ENCODE data around the gene SUN5. TPM values are rescaled to one million over a fixed set of nuclear protein-coding genes. Genes with fewer than 3 reads are reported as not detected.

Gene SUN5
- total and polyA plus RNA-seq, 4 donors: not detected

DNA sequence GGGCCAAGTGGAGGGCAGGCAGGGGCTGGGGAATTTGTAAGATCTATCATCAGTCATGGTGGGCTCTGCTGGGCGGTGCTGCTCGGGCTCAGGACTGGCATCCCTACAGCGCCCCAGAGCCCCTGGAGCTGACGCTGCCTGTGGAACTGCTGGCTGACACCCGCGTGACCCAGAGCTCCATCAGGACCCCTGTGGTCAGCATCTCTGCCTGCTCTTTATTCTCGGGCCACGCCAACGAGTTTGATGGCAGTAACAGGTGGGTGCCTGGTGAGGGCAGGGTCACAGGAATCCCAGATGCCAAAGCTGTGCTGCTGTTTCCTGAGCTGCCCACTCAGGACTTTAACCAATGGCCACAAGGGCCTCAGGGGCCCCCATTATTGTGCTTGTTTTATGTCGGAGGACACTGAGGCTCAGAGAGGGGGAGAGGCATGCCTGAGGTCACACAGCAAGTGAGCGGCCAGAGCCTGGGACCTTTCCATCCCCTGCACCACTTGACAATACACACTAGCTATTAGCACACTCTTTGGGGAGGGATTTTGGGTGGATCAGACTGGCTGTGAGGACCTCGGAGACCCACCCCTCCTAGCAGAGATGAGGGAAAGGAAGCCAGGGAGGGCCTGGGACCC, 9.6 kb upstream of the SUN5 start:
- no peaks in the 10 kb centered on the region for H3K36me3 ChIP-seq (ENCODE audit: control insufficient read depth in 4 of 4, insufficient read depth in 3 of 4, low read depth in 1 of 4, low read length in 3 of 4)
- no peak for DNase-seq (ENCODE audit: low spot score)
- H3K27me3 ChIP-seq (ENCODE audit: control insufficient read depth in 4 of 4, insufficient read depth in 4 of 4, low read length in 3 of 4): peaks cover 0 to 2% (median 0%) of the 10 kb centered on the region in 4 donors
- 76% methylated on average over 12 of the region's 12 CpGs for WGBS
- no peak overlapping the region for H3K9ac ChIP-seq (ENCODE audit: low read depth in 1 of 2, low read length in 2 of 2)
- H3K9me3 ChIP-seq (ENCODE audit: control insufficient read depth in 4 of 4, low read length in 3 of 4): no peaks in the 10 kb centered on the region
- H3K4me3 ChIP-seq (ENCODE audit: low read depth in 1 of 3, low read length in 3 of 3): no peak overlapping the region
- TF ChIP-seq SP1 (IDR thresholded peaks at IDR 0.05): no peak
- TF ChIP-seq REST (IDR thresholded peaks at IDR 0.05): no peak
- no peak for TF ChIP-seq RXRA (IDR thresholded peaks at IDR 0.05)
- TF ChIP-seq GABPA (IDR thresholded peaks at IDR 0.05 in 1 of 2, conservative IDR thresholded peaks at IDR 0.05 in 1 of 2): no peak
- no peak for TF ChIP-seq CTCF (IDR thresholded peaks at IDR 0.05; ENCODE audit: low read depth, low read length, missing input control)
- TF ChIP-seq TAF1 (conservative IDR thresholded peaks at IDR 0.05): no peak
- TF ChIP-seq HNF4A (conservative IDR thresholded peaks at IDR 0.05): no peak
- no peak for TF ChIP-seq FOXA2 (IDR thresholded peaks at IDR 0.05)
- no peak for TF ChIP-seq FOXA1 (IDR thresholded peaks at IDR 0.05)
- no peak for TF ChIP-seq NR2F2 (IDR thresholded peaks at IDR 0.05)
- TF ChIP-seq MAX (IDR thresholded peaks at IDR 0.05): no peak
- TF ChIP-seq, protein P1, sequence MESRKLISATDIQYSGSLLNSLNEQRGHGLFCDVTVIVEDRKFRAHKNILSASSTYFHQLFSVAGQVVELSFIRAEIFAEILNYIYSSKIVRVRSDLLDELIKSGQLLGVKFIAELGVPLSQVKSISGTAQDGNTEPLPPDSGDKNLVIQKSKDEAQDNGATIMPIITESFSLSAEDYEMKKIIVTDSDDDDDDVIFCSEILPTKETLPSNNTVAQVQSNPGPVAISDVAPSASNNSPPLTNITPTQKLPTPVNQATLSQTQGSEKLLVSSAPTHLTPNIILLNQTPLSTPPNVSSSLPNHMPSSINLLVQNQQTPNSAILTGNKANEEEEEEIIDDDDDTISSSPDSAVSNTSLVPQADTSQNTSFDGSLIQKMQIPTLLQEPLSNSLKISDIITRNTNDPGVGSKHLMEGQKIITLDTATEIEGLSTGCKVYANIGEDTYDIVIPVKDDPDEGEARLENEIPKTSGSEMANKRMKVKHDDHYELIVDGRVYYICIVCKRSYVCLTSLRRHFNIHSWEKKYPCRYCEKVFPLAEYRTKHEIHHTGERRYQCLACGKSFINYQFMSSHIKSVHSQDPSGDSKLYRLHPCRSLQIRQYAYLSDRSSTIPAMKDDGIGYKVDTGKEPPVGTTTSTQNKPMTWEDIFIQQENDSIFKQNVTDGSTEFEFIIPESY (IDR thresholded peaks at IDR 0.05): no peak
- TF ChIP-seq JUND (IDR thresholded peaks at IDR 0.05): no peak
- TF ChIP-seq RAD21 (IDR thresholded peaks at IDR 0.05): no peak
- TF ChIP-seq ATF3 (IDR thresholded peaks at IDR 0.05): no peak
- TF ChIP-seq EGR1 (IDR thresholded peaks at IDR 0.05; ENCODE audit: low read depth in 2 of 2): no peak
- TF ChIP-seq HNF4G (IDR thresholded peaks at IDR 0.05): no peak
- TF ChIP-seq YY1 (IDR thresholded peaks at IDR 0.05): no peak
- H3K4me1 ChIP-seq (ENCODE audit: control insufficient read depth in 4 of 4, insufficient read depth in 4 of 4, low read length in 3 of 4): no peaks in the 10 kb centered on the region
- no peak overlapping the region for H3K27ac ChIP-seq (ENCODE audit: low read depth in 1 of 2, low read length in 2 of 2)
